Measurements from ENCODE around the gene PLA2G15.

The PLA2G15 gene

DNA sequence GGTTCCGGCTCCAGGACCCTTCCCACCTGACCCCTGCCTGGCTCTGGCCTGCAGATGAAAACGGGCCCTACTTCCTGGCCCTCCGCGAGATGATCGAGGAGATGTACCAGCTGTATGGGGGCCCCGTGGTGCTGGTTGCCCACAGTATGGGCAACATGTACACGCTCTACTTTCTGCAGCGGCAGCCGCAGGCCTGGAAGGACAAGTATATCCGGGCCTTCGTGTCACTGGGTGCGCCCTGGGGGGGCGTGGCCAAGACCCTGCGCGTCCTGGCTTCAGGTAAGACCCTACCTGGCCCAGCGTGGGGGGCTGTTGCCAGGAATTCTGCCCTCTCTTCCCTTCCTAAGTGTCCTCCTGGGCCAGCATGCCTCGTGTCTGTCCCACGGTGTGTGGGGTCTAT is 10.5 kb downstream of the PLA2G15 start:
- no peak for ATAC-seq

DNA sequence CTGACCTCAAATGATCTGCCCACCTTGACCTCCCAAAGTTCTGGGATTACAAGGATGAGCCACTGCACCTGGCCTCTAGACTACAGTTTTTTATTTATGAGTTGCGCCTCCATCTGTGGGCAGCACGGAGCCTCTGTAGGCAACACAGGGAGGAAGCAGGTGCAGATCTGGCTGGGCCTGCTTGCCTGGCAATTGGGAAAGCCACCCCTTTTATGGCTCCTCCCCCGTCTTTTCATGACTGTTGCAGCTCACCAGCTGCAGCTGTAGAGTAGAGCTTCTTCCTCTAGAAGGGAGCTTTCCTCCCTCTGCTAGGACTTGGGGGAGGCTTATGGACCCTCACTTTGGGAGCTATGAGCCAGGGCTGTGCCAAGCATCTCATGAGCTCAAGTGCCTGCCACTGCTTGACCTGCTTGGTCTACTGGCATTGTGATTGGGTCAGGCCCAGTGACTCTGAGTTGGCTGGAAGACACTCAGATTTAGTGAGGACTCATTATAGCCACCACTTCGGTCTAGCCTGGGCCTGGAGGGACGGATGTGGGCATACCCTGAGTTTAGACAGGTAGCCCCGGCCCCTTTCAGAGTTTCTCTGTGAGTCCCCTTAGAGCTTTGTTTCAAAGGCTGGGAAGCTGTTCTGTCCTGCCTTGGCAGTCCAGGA is 12.2 kb downstream of the PLA2G15 start:
- ATAC-seq, result no peak

DNA sequence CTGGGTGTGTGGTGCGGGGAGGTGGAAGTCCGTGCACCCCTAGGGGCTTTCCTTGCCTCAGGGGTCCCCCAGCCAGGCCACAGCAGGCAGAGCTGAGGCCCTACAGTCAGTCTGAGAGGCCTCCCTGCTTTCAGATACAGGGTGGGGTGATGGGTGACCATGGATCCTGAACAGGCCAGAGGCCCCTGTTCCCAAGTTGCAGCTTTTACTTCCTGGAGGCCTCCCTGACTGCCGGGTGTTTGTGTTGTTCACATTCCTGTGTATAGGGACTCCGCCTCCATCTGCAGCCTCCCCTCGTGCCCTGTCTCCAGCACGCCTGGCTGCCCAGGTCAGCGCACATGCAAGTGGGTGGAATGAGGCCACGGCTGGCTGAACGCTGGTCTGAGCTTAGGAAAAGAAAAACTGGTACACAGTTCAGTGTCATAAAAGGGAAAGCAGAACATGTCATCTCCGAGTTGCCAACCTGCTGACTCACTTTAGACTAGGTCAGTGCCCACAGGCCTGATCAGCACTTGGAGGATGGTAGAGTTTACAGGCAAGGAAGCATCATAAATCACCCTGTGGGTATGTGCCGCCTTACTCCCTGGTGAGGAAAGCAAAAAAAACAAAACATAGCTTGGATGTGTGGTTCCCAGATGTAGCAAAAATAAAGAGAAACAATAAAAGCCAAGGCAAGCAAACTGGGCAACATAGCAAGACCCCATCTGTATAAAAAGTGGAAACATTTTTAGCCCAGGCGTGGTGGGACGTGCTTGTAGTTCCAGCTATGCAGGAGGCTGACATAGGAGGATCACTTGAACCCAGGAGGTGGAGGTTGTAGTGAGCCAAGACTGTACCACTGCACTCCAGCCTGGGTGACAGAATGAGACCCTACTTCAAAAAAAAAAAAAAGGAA is 13.0 kb downstream of the PLA2G15 start:
- ATAC-seq, result no peak

DNA sequence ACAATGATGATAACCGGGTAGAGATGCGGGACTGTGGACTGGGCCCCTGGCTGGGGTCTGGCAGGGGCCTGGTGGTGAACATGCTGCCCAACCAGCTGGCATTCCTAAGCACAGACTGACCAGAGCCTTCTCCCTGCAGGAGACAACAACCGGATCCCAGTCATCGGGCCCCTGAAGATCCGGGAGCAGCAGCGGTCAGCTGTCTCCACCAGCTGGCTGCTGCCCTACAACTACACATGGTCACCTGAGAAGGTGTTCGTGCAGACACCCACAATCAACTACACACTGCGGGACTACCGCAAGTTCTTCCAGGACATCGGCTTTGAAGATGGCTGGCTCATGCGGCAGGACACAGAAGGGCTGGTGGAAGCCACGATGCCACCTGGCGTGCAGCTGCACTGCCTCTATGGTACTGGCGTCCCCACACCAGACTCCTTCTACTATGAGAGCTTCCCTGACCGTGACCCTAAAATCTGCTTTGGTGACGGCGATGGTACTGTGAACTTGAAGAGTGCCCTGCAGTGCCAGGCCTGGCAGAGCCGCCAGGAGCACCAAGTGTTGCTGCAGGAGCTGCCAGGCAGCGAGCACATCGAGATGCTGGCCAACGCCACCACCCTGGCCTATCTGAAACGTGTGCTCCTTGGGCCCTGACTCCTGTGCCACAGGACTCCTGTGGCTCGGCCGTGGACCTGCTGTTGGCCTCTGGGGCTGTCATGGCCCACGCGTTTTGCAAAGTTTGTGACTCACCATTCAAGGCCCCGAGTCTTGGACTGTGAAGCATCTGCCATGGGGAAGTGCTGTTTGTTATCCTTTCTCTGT is 14.0 kb downstream of the PLA2G15 start:
- ATAC-seq, result no peak

DNA sequence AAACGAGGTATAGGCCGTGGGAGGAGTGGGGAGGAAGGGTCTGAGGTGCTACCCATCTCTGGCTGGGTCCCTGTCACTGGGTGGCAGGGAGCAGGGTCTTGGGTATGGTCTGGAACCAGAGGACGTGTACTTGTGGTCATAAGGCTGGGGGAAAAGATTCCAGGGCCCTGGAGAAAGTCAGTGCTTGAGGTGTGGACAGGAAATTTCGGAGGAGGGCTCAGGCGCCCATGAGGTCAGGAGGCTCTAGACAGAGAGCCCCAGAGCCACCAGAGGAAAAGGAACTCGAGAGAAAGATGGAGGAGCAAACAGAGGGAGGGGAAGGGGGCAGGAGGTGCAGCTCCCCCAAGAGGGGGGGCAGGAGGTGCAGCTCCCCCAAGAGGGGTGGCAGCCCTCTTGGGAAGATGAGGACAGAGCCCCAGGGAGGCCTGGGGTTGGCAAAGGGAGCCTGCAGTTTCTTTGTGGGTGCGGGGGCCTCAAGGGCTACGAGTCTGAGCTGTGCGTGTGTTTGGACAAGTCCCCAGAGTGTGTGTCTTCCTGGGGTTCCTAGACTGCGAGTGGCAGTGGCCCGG is 18.5 kb downstream of the PLA2G15 start:
- no peak for ATAC-seq

DNA sequence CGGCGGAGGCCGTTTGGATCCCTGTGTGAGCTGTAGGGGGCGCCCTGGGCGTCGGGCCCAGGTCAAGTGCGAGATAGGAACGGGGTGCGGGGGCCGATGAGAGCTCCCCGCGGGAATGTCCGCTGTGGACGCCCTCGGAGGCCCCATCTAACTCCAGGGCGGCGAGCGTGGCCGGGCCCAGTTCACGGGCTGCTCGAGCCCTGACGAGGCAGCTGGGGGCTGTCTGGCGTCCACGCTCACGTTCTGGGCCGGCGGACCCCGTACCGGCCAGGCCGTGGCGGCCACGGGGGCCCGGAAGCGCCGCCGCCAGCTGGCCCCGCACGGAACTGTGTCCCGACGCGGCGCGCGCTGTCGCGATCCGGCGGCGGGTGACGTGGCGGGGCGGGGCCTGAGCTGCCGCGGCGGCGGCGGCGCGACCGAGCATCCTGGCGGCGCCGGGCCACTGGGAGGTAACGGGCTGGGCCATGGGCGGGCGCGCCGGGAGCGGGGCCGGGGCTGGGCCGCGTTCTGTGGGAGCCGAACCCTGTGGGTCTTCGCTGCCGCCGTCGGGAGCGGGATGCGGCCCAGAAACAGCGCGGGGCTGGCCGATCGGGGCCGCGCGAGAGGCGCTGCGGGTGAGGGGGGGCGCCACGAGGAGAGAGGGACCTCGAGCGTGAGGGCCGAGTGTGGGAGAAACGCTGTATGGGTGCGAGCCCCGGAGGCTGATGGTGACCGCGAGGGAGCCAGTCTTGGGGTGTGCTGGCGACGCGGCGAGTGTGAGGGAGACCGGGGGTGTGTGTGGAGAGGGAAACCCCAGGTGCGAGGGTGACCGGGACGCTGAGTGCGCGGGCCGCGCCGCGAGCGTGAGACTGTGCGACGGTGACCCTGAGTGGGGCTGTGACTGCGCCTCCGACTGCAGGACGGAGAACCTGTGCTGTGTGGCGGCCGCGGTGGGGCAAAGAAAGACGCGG is 19.2 kb downstream of the PLA2G15 start, which contains the start of gene SLC7A6:
Gene SLC7A6 (plus strand): TSS at position 399 of the 950 bp plus-strand sequence. CDS start 10,201 bp downstream, outside the sequence.
- ATAC-seq, result peak; percentile 80 to 82

DNA sequence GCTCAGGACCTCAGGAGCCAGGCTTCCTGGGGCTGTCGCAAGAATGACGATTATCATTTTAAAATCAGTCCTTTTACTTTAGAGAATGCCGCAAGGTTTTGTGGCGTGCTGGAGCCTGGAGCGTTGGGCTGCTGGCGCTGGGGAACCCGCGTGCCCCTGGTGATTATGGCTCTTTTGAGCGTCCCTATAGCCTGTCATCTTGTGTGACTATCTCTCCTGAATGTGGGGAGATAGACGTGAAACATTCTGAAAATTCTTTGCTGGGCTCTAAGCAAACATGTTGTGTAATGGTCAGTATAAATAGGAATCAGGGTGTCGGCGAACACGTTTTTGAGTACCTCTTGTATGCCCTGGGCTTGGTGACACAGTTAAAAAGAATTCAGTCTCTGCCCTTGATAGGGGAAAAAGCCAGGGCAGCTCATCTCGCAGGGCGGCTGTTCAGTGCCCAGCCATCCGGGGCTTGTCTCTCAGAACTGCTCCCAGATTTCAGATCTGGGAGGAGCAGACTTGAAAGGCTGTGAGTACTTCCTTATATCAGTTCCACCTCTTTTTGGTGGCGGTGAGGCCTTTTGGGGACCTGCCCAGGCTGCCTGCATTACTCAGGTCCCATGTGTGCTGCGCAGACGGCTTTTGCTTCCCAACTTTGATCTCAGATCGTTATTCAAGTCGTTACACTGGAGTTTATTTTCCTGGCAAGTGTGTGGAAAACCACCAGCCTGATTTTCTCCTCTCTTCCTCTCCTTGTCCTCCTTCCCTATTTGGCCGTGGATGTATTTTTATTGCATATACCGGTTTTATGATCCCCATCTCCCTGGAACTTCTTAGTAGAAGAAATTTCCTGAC is 20.1 kb downstream of the PLA2G15 start:
- ATAC-seq, result peak; percentile 9 to 15

DNA sequence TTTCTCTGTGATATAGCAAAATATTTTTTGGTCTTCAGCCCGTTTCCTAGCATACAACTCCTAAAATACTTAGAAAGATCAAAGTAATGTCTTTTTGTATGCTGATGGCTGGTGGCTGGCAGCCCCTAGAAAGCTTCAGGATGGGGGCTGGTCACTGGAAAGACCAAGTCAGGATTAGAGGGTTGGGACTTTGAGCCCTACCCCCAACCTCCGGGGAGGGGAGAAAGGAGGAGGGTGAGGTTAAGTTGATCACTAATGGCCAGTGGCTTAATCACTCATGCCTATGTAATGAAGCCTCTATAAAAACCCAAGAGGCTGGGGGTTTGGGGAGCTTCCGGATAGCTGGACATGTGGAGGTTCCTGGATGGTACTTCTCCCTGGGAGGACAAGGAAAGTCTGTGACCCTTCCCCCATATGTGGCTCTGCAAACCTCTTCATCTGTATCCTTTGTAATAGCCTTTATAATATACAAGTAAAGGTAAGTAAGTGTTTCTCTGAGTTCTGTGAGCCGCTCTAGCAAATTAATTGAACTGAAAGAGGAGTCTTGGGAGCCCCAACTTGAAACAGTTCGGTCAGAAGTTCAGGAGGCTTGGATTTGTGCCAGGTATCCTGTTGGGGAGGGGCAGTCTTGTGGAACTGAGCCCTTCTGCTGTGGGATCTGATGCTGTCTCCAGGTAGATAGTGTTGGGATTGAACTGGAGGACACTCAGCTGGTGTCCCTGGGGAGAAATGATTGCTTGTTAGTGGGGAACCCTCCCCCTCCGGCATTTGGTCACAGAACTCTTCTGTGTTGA is 22.6 kb downstream of the PLA2G15 start:
- ATAC-seq, result no peak

DNA sequence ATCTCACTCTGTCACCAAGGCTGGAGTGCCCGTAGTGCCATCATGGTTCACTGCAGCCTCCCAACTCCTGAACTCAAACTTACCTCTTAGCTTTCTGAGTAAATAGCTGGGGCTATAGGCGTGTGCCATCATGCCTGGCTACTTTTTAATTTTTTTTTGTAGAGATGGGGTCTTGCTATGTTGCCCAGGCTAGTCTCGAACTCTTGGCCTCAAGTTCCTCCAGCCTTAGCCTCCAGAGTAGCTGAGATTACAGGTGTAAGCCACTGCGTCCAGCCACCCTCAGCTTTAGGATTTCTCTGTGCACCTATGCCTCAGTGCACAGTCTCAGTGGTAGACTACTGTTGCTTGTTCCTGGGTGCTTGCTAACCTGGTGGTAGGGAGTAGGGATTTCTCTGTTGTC is 24.6 kb downstream of the PLA2G15 start:
- no peak for ATAC-seq

DNA sequence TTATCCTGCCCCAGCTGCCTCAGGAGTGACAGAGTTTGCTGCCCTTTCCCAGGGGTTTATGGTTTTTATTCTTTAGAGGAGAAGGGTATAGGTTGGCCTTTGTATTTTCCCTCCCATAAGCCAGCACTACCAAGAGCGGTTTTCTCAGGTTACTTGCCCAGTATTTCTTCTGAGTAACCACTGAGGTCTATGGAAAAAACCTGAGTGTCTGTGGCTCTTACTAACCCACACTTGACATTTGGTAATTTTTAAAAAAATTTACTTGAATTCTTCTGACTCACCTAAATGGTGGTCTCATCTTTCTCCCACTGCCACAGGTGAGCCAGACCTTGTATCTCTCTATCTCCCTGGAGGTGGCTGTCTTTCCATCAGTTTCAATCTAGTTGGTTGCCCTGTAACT is 25.2 kb downstream of the PLA2G15 start:
- peak; percentile 68 to 78 for ATAC-seq

DNA sequence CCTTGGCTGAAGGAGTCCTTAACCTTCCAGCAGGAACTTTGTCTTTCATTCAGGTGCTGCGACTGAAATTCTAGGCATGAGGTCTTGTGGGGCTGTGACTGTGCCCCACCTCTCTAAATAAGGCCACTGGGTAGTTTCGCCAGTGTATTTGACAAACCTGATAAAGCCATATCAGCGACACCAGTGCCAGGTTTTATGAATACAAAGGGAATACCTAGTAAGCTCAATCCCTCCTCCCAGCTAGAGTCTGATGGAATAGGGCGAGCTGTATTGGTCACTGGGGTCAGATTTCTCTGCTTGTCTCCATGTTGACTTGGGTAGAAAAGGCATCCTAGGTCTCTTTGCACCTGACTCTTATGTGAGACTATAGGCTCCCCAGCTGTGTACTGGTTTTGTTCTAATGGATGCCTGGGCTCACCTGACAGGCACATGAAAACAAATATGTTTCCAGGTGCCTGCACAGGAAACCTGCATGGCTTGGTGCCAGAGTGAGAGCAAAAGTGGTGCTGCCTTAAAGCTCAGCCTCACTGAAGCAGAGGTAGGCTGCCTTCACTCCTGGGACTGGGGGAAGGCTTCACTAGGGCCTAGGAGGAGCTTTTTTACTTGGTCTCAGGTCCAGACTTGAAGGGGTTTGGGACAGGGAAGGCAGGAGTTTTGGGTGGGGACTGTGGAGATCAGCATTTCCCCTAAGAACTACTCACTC is 27.5 kb downstream of the PLA2G15 start:
- no peak for ATAC-seq

DNA sequence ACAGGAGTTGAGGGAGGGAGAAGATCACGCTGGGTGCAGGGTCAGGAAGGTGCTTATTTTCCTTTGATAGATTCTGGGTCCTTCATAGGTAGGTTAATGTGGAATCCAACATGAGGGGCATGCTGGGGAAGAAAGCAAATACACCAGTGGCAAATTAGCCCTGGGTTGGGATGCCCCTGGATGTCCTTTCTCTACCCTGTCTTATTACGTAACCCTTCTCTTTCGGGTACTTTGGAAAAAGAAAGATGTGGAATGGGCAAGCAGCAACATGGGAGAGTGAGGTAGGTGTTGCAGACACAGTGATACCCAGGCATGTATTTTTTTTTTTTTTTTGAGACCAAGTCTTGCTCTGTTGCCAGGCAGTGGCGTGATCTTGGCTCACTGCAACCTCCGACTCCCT is 28.3 kb downstream of the PLA2G15 start:
- ATAC-seq, result no peak

DNA sequence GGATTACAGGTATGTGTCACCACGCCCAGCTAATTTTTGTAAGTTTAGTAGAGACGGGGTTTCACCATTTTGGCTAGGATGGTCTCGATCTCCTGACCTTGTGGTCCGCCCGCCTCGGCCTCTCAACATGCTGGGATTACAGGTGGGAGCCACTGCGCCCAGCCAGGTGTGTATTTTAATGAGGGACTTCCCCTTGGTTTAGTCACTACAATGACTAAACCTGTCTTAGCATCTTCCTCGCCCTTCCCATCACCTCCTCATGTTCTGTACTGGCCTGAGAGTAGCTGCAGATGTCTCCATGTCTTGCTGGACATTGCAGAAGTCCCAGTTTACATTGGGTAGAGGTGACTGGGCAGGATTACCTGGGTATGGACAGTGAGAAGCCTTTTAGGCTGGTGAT is 28.7 kb downstream of the PLA2G15 start:
- peak; percentile 30 to 42 for ATAC-seq

DNA sequence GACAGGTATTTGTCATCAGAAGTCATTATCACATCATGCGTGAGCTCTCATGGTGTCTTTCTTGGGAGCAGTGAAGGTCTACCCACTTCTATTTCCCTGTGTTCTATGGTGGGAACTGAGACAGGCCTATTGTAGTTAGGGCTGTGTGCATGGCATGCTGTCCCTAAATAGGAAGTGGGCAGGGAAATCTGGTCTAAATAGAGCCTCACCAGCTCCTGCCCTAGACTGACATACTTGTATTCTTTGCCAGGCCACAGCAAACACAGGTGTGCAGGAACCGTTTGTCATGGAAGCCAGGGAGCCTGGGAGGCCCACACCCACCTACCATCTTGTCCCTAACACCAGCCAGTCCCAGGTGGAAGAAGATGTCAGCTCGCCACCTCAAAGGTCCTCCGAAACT is 29.3 kb downstream of the PLA2G15 start:
- ATAC-seq, result no peak

DNA sequence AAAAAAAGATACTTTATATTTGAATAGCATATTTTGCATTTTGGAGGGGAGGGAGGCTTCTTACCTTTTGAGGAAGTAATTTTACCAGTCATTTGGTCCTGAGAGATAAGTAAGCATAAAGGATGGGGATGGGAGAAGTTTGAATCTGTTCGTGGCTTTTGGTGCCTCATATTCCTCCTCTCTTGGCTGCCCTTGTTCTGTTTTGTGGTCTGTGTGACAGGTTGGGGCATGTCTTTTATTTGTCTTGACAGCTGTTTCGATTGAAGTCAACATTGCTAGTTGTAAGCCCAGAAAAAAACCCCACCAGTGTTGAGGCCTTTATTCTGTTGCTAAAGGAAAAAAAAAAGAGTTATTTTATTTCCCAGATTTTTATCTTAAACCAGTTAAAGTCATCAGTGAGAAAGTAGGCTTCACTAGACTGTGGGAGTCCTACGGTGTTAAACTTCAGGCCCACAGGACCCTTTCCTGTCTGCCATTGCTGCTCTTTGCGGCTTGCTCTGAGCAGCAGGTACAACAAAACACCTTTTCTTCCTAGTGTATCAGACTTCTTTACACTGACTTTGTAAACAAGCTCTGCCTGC is 30.5 kb downstream of the PLA2G15 start:
- peak; percentile 70 to 74 for ATAC-seq

DNA sequence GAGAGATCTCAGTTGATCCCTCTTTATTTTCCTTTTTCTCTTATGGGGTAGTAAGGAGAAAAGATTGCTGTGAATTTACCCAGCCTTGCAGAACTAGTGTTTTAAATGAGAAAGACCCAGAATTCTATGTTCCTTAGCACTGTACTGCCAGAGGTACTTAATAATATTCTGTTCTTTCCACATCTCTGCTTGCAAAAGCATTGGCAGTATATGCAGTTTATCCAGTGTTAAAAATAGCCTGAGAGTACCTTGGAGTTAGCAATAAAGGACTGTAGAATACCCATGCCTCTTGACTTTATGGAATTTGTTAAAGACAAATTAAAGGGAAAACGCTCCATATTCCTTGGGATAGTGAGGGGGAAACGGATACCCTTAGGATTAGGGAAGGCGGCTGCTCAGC is 31.1 kb downstream of the PLA2G15 start:
- no peak for ATAC-seq

DNA sequence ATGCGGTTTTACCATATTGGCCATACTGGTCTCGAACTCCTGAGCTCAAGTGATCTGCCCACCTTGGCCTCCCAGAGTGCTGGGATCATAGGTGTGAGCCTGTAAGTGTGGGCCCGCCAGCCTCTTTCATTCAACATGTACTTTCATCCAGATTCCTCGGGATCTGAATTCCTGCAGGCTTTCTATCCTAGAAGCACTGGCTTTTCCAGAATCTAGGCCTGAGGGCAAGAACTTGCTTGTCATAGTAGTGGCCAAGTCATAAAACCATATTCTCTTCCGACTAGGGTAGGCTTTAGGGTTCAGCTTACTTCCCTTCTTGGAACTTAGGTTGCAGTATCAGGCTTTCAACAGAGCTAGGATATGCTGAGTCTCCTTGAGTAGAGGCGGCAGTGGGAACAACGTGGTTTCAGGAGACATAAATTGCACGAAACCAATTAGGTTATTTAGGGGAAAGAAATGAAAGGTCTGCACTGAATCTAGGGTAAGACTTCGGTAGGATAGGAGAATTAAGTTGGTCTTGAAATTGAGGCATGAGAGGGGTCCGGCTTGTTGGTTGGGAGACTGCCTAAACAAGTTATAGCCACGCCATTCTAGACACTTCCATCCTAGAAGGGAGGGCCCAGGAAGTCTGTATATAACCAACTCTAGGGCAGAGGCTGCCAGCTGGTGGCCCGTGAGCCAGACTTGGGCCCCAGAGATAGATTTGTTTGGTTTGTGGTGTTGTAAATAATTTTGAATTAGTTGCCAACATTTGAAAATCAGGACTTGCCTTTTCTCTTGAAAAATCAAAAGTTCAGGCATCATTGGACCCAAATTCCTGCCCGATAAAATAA is 34.8 kb downstream of the PLA2G15 start:
- no peak for ATAC-seq
